NCI-H1105 treated with DMSO at 0.1 percent for 48 hours (cell line): ENCODE results near the gene CACNA1I.

Experiments
- DNase-seq: peaks from one replicate; lab custom pipeline; 2025; lab: John Stamatoyannopoulos, UW

Gene CACNA1I

GRCh38 chr22:39623603-39624500 is 53.3 kb downstream of the CACNA1I start:
- DNase-seq, result no peak

- no peak for DNase-seq
These were observed 53.9 kb downstream of the CACNA1I start for GRCh38 chr22:39624501-39624821.

- DNase-seq, result no peak
These were observed 55.3 kb downstream of the CACNA1I start for GRCh38 chr22:39625569-39626537.

GRCh38 chr22:39627208-39627607 is 56.7 kb downstream of the CACNA1I start:
- DNase-seq, result no peak

- no peak for DNase-seq
These were observed 57.5 kb downstream of the CACNA1I start for GRCh38 chr22:39627865-39628562.

GRCh38 chr22:39628563-39629080 is 58.1 kb downstream of the CACNA1I start:
- DNase-seq, result no peak

- DNase-seq, result no peak
These were observed 59.3 kb downstream of the CACNA1I start for GRCh38 chr22:39629851-39630250.

- no peak for DNase-seq
These were observed 60.2 kb downstream of the CACNA1I start for GRCh38 chr22:39630721-39631120.

- no peak for DNase-seq
These were observed 61.1 kb downstream of the CACNA1I start for GRCh38 chr22:39631381-39632286.

GRCh38 chr22:39634530-39635405 is 64.2 kb downstream of the CACNA1I start:
- DNase-seq, result no peak

GRCh38 chr22:39635719-39636118 is 65.2 kb downstream of the CACNA1I start:
- DNase-seq, result no peak

- no peak for DNase-seq
These were observed 68.4 kb downstream of the CACNA1I start for GRCh38 chr22:39638958-39639357.

- no peak for DNase-seq
These were observed 71.2 kb downstream of the CACNA1I start for GRCh38 chr22:39641660-39642310.

GRCh38 chr22:39643311-39644083 is 72.9 kb downstream of the CACNA1I start:
- DNase-seq, result no peak

GRCh38 chr22:39645532-39645931 is 75.0 kb downstream of the CACNA1I start:
- DNase-seq, result no peak

GRCh38 chr22:39646398-39647063 is 76.0 kb downstream of the CACNA1I start:
- peak; percentile 73 for DNase-seq

GRCh38 chr22:39647836-39648629 is 77.5 kb downstream of the CACNA1I start:
- DNase-seq, result no peak
